ENCODE data around the gene FAP. TPM values are rescaled to one million over a fixed set of nuclear protein-coding genes. Genes with fewer than 3 reads are reported as not detected.
A peak's percentile ranks its signal among the peaks of the same experiment; 100 is the strongest.

FAP gene
- total and polyA plus RNA-seq, 2 of the 4 experiments (the other 2 are of a cell fraction), result 71.0 to 95.0 TPM

DNA sequence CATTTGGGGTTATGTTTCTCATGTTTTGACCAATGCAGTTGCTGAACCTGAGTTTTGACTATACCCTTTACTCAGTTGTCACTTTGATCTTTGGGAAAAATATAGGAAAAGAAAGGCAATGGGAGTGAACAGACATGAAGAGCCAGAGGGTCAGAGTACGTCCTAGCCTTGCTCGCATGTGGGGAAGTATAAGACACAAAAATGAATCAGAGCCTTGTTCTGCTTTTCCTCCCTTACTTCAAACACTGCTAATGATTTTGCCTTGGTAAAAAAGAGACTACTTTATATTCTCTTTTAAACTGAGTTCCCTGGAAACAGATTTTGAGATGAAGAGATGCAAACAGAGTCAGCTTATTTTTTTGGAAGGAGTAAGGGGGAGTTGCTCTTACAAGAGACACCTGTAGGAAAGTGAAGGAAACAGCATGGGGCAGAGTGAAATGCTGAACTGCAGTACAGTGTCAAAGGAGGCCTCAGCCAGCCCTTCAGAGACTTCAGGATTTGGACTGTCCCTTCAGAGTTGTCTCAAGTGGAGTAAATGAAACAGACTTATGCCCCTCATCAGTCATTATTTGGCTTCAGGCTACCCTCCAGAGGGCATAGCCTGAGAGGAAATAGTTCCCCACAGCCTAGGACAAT lies 11.1 kb upstream of the FAP start:
- no peaks in the 10 kb centered on the region for H3K79me1 ChIP-seq (ENCODE audit: low read depth in 1 of 2, low read length in 2 of 2)

More for the DNA sequence above, 11.1 kb upstream of the FAP start:
- H2BK20ac ChIP-seq (ENCODE audit: low read depth, low read length), result no peak overlapping the region
- ATAC-seq (ENCODE audit: low read depth), result no peak
- DNase-seq, result no peak
- H3K56ac ChIP-seq (ENCODE audit: extremely low read depth, insufficient read depth, low read length), result no peak overlapping the region
- H3K36me3 ChIP-seq (ENCODE audit: control insufficient read depth, insufficient read depth, low read length), result no peaks in the 10 kb centered on the region
- no peak overlapping the region for H3K23ac ChIP-seq (ENCODE audit: low read depth, low read length)
- ChIA-PET POLR2A (ENCODE audit: unreplicated experiment) (no interaction called here), CTCF (no interaction called here)
- no peak overlapping the region for H2AK5ac ChIP-seq (ENCODE audit: low read depth, low read length)
- H3K4me2 ChIP-seq (ENCODE audit: low read depth, low read length), result no peak overlapping the region
- 0 out of 3 replicates have a peak overlapping the region, but pooled peaks have one; percentile 28 for H2BK15ac ChIP-seq (ENCODE audit: low read depth, low read length)
- H3K9ac ChIP-seq (ENCODE audit: low read depth, low read length), result no peak overlapping the region
- no peaks in the 10 kb centered on the region; the same call in 1 of the 2 replicates for H3K9me3 ChIP-seq (ENCODE audit: control insufficient read depth, insufficient read depth, low read length)
- H3K27me3 ChIP-seq (ENCODE audit: control insufficient read depth, insufficient read depth, low read length), result no peaks in the 10 kb centered on the region
- no peak overlapping the region for H2BK5ac ChIP-seq (ENCODE audit: low read depth, low read length, poor library complexity, severe bottlenecking)
- H2AFZ ChIP-seq (replicated peaks; ENCODE audit: low read length, poor library complexity), result peak overlapping the region; percentile 29
- no peaks in the 10 kb centered on the region for H3K4me1 ChIP-seq (ENCODE audit: control insufficient read depth, insufficient read depth, low read length)
- no peak overlapping the region for H3K18ac ChIP-seq (ENCODE audit: low read depth, low read length)
- no peak overlapping the region for H3K27ac ChIP-seq (ENCODE audit: insufficient read depth, low read length)
- TF ChIP-seq, protein P1, sequence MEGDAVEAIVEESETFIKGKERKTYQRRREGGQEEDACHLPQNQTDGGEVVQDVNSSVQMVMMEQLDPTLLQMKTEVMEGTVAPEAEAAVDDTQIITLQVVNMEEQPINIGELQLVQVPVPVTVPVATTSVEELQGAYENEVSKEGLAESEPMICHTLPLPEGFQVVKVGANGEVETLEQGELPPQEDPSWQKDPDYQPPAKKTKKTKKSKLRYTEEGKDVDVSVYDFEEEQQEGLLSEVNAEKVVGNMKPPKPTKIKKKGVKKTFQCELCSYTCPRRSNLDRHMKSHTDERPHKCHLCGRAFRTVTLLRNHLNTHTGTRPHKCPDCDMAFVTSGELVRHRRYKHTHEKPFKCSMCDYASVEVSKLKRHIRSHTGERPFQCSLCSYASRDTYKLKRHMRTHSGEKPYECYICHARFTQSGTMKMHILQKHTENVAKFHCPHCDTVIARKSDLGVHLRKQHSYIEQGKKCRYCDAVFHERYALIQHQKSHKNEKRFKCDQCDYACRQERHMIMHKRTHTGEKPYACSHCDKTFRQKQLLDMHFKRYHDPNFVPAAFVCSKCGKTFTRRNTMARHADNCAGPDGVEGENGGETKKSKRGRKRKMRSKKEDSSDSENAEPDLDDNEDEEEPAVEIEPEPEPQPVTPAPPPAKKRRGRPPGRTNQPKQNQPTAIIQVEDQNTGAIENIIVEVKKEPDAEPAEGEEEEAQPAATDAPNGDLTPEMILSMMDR (conservative IDR thresholded peaks at IDR 0.05; ENCODE audit: low read depth, low read length), result no peak
- TF ChIP-seq RCOR1 (IDR thresholded peaks at IDR 0.05; ENCODE audit: insufficient replicate concordance, low read length) (no peak), CEBPB (IDR thresholded peaks at IDR 0.05; ENCODE audit: low read depth, low read length) (no peak), RAD21 (IDR thresholded peaks at IDR 0.05; ENCODE audit: low read length) (no peak), MAZ (IDR thresholded peaks at IDR 0.05; ENCODE audit: borderline replicate concordance, low read depth, low read length) (no peak), POLR2A (IDR thresholded peaks at IDR 0.05; ENCODE audit: low read depth, low read length) (no peak), NFE2L2 (IDR thresholded peaks at IDR 0.05; ENCODE audit: low read depth, low read length) (no peak), BHLHE40 (IDR thresholded peaks at IDR 0.05; ENCODE audit: low read depth, low read length) (no peak), SMC3 (IDR thresholded peaks at IDR 0.05; ENCODE audit: low read depth, low read length) (no peak), CHD1 (IDR thresholded peaks at IDR 0.05; ENCODE audit: low read depth, low read length) (no peak), RFX5 (IDR thresholded peaks at IDR 0.05; ENCODE audit: low read depth, low read length) (no peak), MAFK (IDR thresholded peaks at IDR 0.05; ENCODE audit: low read depth, low read length) (no peak), MXI1 (IDR thresholded peaks at IDR 0.05; ENCODE audit: borderline replicate concordance, low read depth, low read length) (no peak), USF2 (IDR thresholded peaks at IDR 0.05; ENCODE audit: low read depth, low read length) (no peak)
- TF ChIP-seq, protein P2, sequence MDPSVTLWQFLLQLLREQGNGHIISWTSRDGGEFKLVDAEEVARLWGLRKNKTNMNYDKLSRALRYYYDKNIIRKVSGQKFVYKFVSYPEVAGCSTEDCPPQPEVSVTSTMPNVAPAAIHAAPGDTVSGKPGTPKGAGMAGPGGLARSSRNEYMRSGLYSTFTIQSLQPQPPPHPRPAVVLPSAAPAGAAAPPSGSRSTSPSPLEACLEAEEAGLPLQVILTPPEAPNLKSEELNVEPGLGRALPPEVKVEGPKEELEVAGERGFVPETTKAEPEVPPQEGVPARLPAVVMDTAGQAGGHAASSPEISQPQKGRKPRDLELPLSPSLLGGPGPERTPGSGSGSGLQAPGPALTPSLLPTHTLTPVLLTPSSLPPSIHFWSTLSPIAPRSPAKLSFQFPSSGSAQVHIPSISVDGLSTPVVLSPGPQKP (IDR thresholded peaks at IDR 0.05; ENCODE audit: borderline replicate concordance, low read depth, low read length), result no peak
- no peak overlapping the region for H2AK9ac ChIP-seq (replicated peaks; ENCODE audit: low read depth, low read length, poor library complexity)
- H4K91ac ChIP-seq (ENCODE audit: insufficient read depth, low read depth, low read length), result no peak overlapping the region
- no peak overlapping the region for H3K4ac ChIP-seq (ENCODE audit: low read depth, low read length)
- no peak overlapping the region for H4K8ac ChIP-seq (ENCODE audit: low read depth in 2 of 2, low read length in 2 of 2)
- no peak overlapping the region for H3K14ac ChIP-seq (replicated peaks; ENCODE audit: low read depth, low read length)
- H4K5ac ChIP-seq (ENCODE audit: low read depth, low read length), result no peak overlapping the region
- in situ Hi-C loops (cut with MboI; ENCODE audit: low sequenced_read_pairs), result no loop called here
- BruUV-seq (replicated peaks), result no TSS peak
- WGBS, 2 experiments (ENCODE audit: extremely low coverage in 2 of 2, insufficient read length in 1 of 2), result no CpG with 5 or more reads among the region's 2 CpGs
- dilution Hi-C loops (cut with HindIII; ENCODE audit: low sequenced_read_pairs, unreplicated experiment), result no loop called here
- intact Hi-C loops (cut with micrococcal nuclease), result no loop called here
- no peaks in the 10 kb centered on the region for H4K20me1 ChIP-seq (ENCODE audit: insufficient read depth, low read length)
- H3K4me3 ChIP-seq (ENCODE audit: insufficient read depth, low read depth, low read length), result no peak overlapping the region
- H3K9me1 ChIP-seq (ENCODE audit: insufficient read depth, low read length), result no peaks in the 10 kb centered on the region
- no peak overlapping the region for H2BK120ac ChIP-seq (ENCODE audit: low read depth, low read length)

All from IMR-90 (cell line).